Limb (tissue), 2 donors: Measurements from ENCODE around the gene ITGB6.

ENCODE experiments used
- DNase-seq, 2 donors: peaks; one replicate each; pipeline ENCODE4 v3.0.0-alpha.2; 2016; ENCODE audit errors: extremely low spot score in 2 of 2

ITGB6 gene

DNA sequence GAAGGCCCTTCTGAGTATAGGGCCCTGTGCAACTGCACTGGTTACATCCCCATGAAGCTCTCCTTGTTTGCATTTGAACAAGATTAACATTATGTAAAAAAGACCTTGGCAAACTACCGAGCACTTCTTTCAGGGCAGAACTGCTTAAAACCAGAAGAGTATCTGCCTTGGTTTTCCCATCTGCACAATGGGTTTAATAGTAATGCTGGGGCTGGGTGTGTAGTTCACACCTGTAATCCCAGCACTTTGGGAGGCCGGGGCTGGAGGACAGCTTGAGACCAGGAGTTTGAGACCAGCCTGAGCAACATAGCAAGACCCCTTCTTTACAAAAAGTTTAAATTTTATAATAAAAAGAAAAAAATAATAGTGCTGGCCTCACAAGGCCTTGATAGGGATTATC, 146.1 kb downstream of the ITGB6 start:
- no peak for DNase-seq

DNA sequence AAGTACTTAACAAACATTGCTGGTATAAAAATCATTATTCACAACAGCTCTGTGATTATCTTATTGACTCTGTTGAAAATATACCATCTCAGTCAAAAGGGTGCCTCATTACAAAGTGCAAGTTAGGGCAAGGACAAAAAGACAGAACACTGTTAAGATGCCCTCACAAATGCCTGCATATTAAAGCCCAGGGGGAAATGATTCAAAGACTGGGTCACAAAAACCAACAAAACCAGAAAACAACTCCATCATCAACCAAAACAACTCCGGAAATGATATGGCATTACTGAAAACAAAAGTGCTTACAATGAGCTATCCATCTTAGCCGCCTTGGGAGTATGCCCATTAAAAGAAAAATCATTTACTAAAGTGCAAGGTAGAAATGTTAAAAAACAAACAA, 147.5 kb downstream of the ITGB6 start:
- no peak for DNase-seq

- DNase-seq, result no peak
Measured at GRCh38 chr2:160051371-160051800, 148.7 kb downstream of the ITGB6 start.

- DNase-seq, result no peak
Measured at GRCh38 chr2:160050147-160050546, 149.9 kb downstream of the ITGB6 start.
